H1 (cell line): ENCODE results near the gene REC8.

Experiments used
- EGR1 ChIP-seq: IDR thresholded peaks from 2 replicates; pipeline ENCODE4 v1.6.1; 2011; ENCODE audit warnings: low read depth, low read length, borderline replicate concordance
- EZH2 ChIP-seq: fragments of 200-600 bp; sonication (generic); IDR thresholded peaks from 2 replicates; pipeline ENCODE4 v1.7.1; 2012; ENCODE audit warnings: low read depth, mild to moderate bottlenecking, moderate library complexity, low read length, inconsistent platforms; ENCODE audit not compliant: severe bottlenecking
- JUN ChIP-seq: IDR thresholded peaks from 2 replicates; pipeline ENCODE4 v1.6.1; 2011; ENCODE audit warnings: low read depth, mild to moderate bottlenecking, improper control_type of control experiment, low read length
- MAX ChIP-seq: IDR thresholded peaks from 2 replicates; pipeline ENCODE4 v1.6.1; 2012; ENCODE audit warnings: inconsistent platforms
- POLR2A ChIP-seq, 2 experiments: IDR thresholded peaks; 1 replicate in 1 of 2; 2 replicates in 1 of 2; pipeline ENCODE4 v1.6.1; 2011; ENCODE audit warnings: low read depth in 2 of 2, low read length in 2 of 2, mild to moderate bottlenecking in 2 of 2; ENCODE audit errors: control extremely low read depth in 1 of 2
- SIN3A ChIP-seq, 2 experiments: IDR thresholded peaks in 1 of 2; conservative IDR thresholded peaks in 1 of 2; 2 replicates each; pipeline ENCODE4 v1.6.1; 2011 to 2012; ENCODE audit warnings: low read length in 2 of 2, improper control_type of control experiment in 1 of 2, low read depth in 1 of 2, mild to moderate bottlenecking in 1 of 2
- SRF ChIP-seq: IDR thresholded peaks from 2 replicates; pipeline ENCODE4 v1.6.1; 2011; ENCODE audit warnings: mild to moderate bottlenecking, low read depth, low read length, moderate library complexity
- USF2 ChIP-seq: IDR thresholded peaks from 2 replicates; pipeline ENCODE4 v1.6.1; 2011; ENCODE audit warnings: low read length, improper control_type of control experiment
- TF ChIP-seq, protein P1 (sequence below), 3 experiments: IDR thresholded peaks; 1 replicate in 2 of 3; 2 replicates in 1 of 3; pipeline versions ENCODE4 v1.5.1 to v1.6.1; 2011; ENCODE audit warnings: low read length in 3 of 3, mild to moderate bottlenecking in 3 of 3, inconsistent platforms in 2 of 3, low read depth in 1 of 3, moderate library complexity in 1 of 3; ENCODE audit not compliant: insufficient read depth in 1 of 3; ENCODE audit errors: control extremely low read depth in 1 of 3

DNA sequence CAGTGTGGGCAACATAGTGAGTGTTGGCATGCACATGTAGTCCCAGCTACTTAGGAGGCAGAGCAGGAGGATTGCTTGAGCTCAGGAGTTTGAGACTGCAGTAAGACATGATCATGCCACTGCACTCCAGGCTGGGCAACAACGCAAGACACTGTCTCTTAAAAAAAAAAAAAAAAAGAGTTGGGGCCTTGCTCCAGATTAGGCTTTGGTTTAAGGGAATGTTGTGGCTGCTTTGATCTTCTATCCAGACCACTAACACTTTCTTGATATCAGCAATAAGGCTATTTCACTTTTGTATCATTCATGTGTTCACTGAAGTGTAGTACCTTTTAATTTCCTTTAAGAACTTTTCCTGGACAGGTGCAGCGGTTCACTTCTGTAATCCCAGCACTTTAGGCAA is 44.2 kb upstream of the REC8 start:
- no peak for TF ChIP-seq EGR1
- no peak for TF ChIP-seq USF2
- TF ChIP-seq POLR2A (IDR thresholded peaks at IDR 0.05; ENCODE audit: control extremely low read depth in 1 of 2, low read depth in 2 of 2, low read length in 2 of 2): no peak
- TF ChIP-seq, protein P1, sequence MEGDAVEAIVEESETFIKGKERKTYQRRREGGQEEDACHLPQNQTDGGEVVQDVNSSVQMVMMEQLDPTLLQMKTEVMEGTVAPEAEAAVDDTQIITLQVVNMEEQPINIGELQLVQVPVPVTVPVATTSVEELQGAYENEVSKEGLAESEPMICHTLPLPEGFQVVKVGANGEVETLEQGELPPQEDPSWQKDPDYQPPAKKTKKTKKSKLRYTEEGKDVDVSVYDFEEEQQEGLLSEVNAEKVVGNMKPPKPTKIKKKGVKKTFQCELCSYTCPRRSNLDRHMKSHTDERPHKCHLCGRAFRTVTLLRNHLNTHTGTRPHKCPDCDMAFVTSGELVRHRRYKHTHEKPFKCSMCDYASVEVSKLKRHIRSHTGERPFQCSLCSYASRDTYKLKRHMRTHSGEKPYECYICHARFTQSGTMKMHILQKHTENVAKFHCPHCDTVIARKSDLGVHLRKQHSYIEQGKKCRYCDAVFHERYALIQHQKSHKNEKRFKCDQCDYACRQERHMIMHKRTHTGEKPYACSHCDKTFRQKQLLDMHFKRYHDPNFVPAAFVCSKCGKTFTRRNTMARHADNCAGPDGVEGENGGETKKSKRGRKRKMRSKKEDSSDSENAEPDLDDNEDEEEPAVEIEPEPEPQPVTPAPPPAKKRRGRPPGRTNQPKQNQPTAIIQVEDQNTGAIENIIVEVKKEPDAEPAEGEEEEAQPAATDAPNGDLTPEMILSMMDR (IDR thresholded peaks at IDR 0.05; ENCODE audit: control extremely low read depth in 1 of 3, insufficient read depth in 1 of 3, low read depth in 1 of 3, low read length in 3 of 3): no peak
- no peak for TF ChIP-seq EZH2
- no peak for TF ChIP-seq SIN3A (conservative IDR thresholded peaks at IDR 0.05 in 1 of 2, IDR thresholded peaks at IDR 0.05 in 1 of 2; ENCODE audit: low read depth in 1 of 2, low read length in 2 of 2)
- no peak for TF ChIP-seq SRF
- no peak for TF ChIP-seq MAX
- no peak for TF ChIP-seq JUN
